Neural progenitor cell (in vitro differentiated cells): ENCODE data around the gene QPCTL.
"Not testable (repeated sequence)": the region's sequence is repeated elsewhere in the genome, so short reads cannot be mapped to it uniquely, and the experiment has no call there.

ENCODE experiments used
- EZH2 ChIP-seq: fragments of 200-600 bp; sonication (generic); IDR thresholded peaks from 2 replicates; pipeline ENCODE4 v1.6.1; 2017; ENCODE audit warnings: antibody characterized with exemption, mild to moderate bottlenecking, moderate library complexity
- EZH2phosphoT487 ChIP-seq: fragments of 200-600 bp; sonication (generic); IDR thresholded peaks from 2 replicates; pipeline ENCODE4 v1.6.1; 2017; ENCODE audit warnings: antibody characterized with exemption
- TF ChIP-seq, protein P1 (sequence below): fragments of 200-600 bp; sonication (generic); IDR thresholded peaks from 2 replicates; pipeline ENCODE4 v1.5.1; 2017; ENCODE audit warnings: antibody characterized with exemption, mild to moderate bottlenecking

DNA sequence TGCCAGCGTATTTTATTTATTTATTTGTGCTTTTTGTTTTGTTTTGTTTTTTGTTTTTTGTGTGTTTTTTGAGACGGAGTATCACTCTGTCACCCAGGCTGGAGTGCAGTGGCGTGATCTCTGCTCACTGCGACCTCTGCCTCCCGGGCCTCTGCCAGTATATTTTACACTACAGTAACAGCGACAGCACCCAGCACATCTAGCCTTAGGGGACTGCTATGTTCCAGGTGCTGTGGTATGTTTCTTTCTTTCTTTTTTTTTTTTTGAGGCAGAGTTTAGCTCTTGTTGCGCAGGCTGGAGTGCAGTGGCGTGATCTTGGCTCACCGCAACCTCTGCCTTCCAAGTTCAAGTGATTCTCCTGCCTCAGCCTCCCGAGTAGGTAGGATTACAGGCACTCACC is 59.0 kb downstream of the QPCTL start:
- TF ChIP-seq, protein P1, sequence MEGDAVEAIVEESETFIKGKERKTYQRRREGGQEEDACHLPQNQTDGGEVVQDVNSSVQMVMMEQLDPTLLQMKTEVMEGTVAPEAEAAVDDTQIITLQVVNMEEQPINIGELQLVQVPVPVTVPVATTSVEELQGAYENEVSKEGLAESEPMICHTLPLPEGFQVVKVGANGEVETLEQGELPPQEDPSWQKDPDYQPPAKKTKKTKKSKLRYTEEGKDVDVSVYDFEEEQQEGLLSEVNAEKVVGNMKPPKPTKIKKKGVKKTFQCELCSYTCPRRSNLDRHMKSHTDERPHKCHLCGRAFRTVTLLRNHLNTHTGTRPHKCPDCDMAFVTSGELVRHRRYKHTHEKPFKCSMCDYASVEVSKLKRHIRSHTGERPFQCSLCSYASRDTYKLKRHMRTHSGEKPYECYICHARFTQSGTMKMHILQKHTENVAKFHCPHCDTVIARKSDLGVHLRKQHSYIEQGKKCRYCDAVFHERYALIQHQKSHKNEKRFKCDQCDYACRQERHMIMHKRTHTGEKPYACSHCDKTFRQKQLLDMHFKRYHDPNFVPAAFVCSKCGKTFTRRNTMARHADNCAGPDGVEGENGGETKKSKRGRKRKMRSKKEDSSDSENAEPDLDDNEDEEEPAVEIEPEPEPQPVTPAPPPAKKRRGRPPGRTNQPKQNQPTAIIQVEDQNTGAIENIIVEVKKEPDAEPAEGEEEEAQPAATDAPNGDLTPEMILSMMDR, result not testable (repeated sequence)
- TF ChIP-seq EZH2, EZH2phosphoT487: not testable (repeated sequence)
